ENCODE results near the gene APOBEC2. TPM values are rescaled to one million over a fixed set of nuclear protein-coding genes. Genes with fewer than 3 reads are reported as not detected.

Gene APOBEC2
- total and polyA plus RNA-seq, 2 of the 13 experiments (the other 11 are each of a cell fraction or from before 2014, with no cell fraction given) = 0.09 TPM; not detected in 1

- ChIA-PET CTCF (ENCODE audit: low intra/inter-chr PET ratio, low total read pairs) (interaction anchor here (4.1 to 5.3 kb wide), 3 partner anchors 25 to 57 kb away, joined by 25 to 56 read pairs (median 41); partner anchors contain the start of gene UNC5CL), POLR2A (interaction anchor here (0.8 to 2.7 kb wide), 11 partner anchors 9 to 167 kb away, joined by 3 to 44 read pairs (median 8); partner anchors contain the start of genes APOBEC2, NFYA, OARD1 and TSPO2)
- peak; percentile 86 for ATAC-seq
- H3K27me3 ChIP-seq (ENCODE audit: control insufficient read depth in 1 of 2, insufficient read depth in 2 of 2, low read length in 2 of 2) = no peaks in the 10 kb centered on the region
- peak overlapping the region; percentile 59 for H3K4me2 ChIP-seq (ENCODE audit: low read depth, low read length)
- peaks cover 6 to 20% of the 10 kb centered on the region in 2 experiments for H3K36me3 ChIP-seq (replicated peaks in 1 of 2; ENCODE audit: control insufficient read depth in 1 of 2, insufficient read depth in 2 of 2, low read length in 2 of 2)
- H3K4me3 ChIP-seq (replicated peaks in 1 of 3; ENCODE audit: insufficient read depth in 1 of 3, low read depth in 2 of 3, low read length in 3 of 3) = no peak overlapping the region; a peak in 1 of 6 replicates
- peaks cover 59% of the 10 kb centered on the region for H3K4me1 ChIP-seq (ENCODE audit: insufficient read depth, low read length)
- WGBS (ENCODE audit: low lambda C conversion rate) = 0% methylated on average over 2 of the region's 2 CpGs
- intact Hi-C loops (cut with micrococcal nuclease; ENCODE audit: unreplicated experiment) = loop anchor here (10.0 kb wide), 1 partner anchor 739 kb away; no protein-coding TSS in a partner anchor
- DNase-seq (ENCODE audit: low spot score) = peak; percentile 97
- peak overlapping the region; percentile 75 for H3K27ac ChIP-seq (ENCODE audit: extremely low read length, insufficient read depth, low read length)
- peak overlapping the region; percentile 28; the same call in 1 of the 2 replicates for H3K9ac ChIP-seq (ENCODE audit: insufficient read depth, low read depth, low read length)
- peak; percentile 92 for FAIRE-seq
- no peaks in the 10 kb centered on the region for H3K79me2 ChIP-seq (ENCODE audit: insufficient read depth, low read length)
- no peaks in the 10 kb centered on the region for H3K9me3 ChIP-seq (ENCODE audit: low read length)
- H2AFZ ChIP-seq (ENCODE audit: low read length) = no peak overlapping the region
- H4K20me1 ChIP-seq (ENCODE audit: insufficient read depth, low read length) = no peaks in the 10 kb centered on the region
- in situ Hi-C loops (cut with HindIII; ENCODE audit: extremely low pct_ligation_motif_present, low pct_unique_long_range_greater_than_20kb) = no loop called here
- no TSS peak for BruUV-seq (replicated peaks)
- TF ChIP-seq ZNF543 (CRISPR knock-in tag; IDR thresholded peaks at IDR 0.05) = no peak
- TF ChIP-seq RXRB (CRISPR knock-in tag; IDR thresholded peaks at IDR 0.05; ENCODE audit: borderline replicate concordance) = peak; percentile 73; the same call in 1 of the 2 replicates
- TF ChIP-seq MLX (CRISPR knock-in tag; IDR thresholded peaks at IDR 0.05) = peak; percentile 50; the same call in 1 of the 2 replicates
- TF ChIP-seq CHD4 (IDR thresholded peaks at IDR 0.05; ENCODE audit: borderline replicate concordance, low read length) = peak; percentile 70; the same call in 1 of the 2 replicates
- peak; percentile 76; the same call in 1 of the 2 replicates for TF ChIP-seq ZNF792 (CRISPR knock-in tag; IDR thresholded peaks at IDR 0.05)
- TF ChIP-seq ASH2L (IDR thresholded peaks at IDR 0.05; ENCODE audit: insufficient read length, low read depth, low read length) = peak; percentile 48
- 0 out of 2 replicates have a peak, but pooled peaks have one; percentile 38 for TF ChIP-seq IKZF5 (CRISPR knock-in tag; IDR thresholded peaks at IDR 0.05)
- peak; percentile 73 for TF ChIP-seq GATAD2A (CRISPR knock-in tag; IDR thresholded peaks at IDR 0.05)
- TF ChIP-seq CTCF (CRISPR knock-in tag; IDR thresholded peaks at IDR 0.05) = peak; percentile 52
- TF ChIP-seq KMT2A (CRISPR knock-in tag; IDR thresholded peaks at IDR 0.05) = 0 out of 2 replicates have a peak, but pooled peaks have one; percentile 50
- peak; percentile 57; the same call in 1 of the 2 replicates for TF ChIP-seq ZNF12 (CRISPR knock-in tag; IDR thresholded peaks at IDR 0.05)
- peak in 1 of 2 experiments; percentile 61; a peak in 1 of 4 replicates for TF ChIP-seq EP300 (IDR thresholded peaks at IDR 0.05; ENCODE audit: low read depth in 2 of 2, low read length in 2 of 2)
- TF ChIP-seq EP300 (CRISPR knock-in tag; IDR thresholded peaks at IDR 0.05; ENCODE audit: borderline replicate concordance) = peak; percentile 52; the same call in 1 of the 2 replicates
- no peak for TF ChIP-seq GMEB1 (CRISPR knock-in tag; IDR thresholded peaks at IDR 0.05; ENCODE audit: borderline replicate concordance)
- 0 out of 2 replicates have a peak, but pooled peaks have one; percentile 58 for TF ChIP-seq HNRNPL (IDR thresholded peaks at IDR 0.05; ENCODE audit: low read depth, low read length)
- peak; percentile 57; the same call in 1 of the 2 replicates for TF ChIP-seq PATZ1 (CRISPR knock-in tag; IDR thresholded peaks at IDR 0.05)
- peak; percentile 75 for TF ChIP-seq TEAD3 (CRISPR knock-in tag; optimal IDR thresholded peaks at IDR 0.05; ENCODE audit: borderline replicate concordance)
These were observed 10.9 kb downstream of the APOBEC2 start for GRCh38 chr6:41063884-41064285.
